AG09309 (cell line): ENCODE results near the gene EXD3.

Experiments used
- DNase-seq: peaks from one replicate; pipeline ENCODE4 v3.0.0-alpha.2; 2010; ENCODE audit warnings: low read depth
- H3K4me3 ChIP-seq: 2 replicates; pipeline ENCODE4 v1.5.1; 2011; ENCODE audit warnings: mild to moderate bottlenecking, low read depth, low read length, moderate library complexity; ENCODE audit not compliant: control insufficient read depth
- TF ChIP-seq, protein P1 (sequence below): IDR thresholded peaks from 2 replicates; pipeline ENCODE4 v1.5.1; 2011; ENCODE audit warnings: mild to moderate bottlenecking, low read depth, low read length, inconsistent platforms; ENCODE audit not compliant: insufficient read depth, control insufficient read depth; ENCODE audit errors: missing control alignments

EXD3 gene

DNA sequence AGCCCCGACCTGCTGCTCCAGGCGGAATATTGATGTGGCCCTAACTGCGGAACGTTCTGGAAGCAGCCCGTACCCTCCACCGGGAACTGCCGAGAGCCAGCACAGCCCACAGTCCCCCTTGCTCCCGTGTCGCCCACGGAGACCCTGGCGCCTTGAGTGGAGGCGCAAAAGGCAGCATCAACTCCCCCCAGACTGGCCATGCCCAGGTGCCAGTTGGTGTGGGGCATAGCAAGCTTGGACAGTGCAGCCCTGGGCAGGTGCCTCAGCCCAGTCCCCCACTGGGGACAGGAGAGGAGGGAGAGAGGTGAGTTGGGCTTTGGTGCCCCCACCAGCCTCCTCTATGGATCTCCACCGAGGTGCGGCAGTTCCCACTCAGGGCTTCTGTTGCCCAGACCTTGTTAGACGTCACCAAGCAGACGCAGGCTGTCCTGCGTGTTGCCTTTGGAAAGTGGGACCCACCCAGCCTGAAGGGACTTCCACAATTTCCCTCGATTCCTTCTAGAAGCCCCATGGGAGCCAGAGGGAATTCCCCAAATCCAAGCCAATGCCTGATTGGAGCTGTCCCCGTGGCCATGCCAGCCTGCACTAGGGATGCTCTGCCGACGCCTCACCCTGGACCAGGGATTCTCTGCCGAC lies 101.1 kb downstream of the EXD3 start:
- no peak for DNase-seq
- no peak overlapping the region for H3K4me3 ChIP-seq
- TF ChIP-seq, protein P1, sequence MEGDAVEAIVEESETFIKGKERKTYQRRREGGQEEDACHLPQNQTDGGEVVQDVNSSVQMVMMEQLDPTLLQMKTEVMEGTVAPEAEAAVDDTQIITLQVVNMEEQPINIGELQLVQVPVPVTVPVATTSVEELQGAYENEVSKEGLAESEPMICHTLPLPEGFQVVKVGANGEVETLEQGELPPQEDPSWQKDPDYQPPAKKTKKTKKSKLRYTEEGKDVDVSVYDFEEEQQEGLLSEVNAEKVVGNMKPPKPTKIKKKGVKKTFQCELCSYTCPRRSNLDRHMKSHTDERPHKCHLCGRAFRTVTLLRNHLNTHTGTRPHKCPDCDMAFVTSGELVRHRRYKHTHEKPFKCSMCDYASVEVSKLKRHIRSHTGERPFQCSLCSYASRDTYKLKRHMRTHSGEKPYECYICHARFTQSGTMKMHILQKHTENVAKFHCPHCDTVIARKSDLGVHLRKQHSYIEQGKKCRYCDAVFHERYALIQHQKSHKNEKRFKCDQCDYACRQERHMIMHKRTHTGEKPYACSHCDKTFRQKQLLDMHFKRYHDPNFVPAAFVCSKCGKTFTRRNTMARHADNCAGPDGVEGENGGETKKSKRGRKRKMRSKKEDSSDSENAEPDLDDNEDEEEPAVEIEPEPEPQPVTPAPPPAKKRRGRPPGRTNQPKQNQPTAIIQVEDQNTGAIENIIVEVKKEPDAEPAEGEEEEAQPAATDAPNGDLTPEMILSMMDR, result no peak

- TF ChIP-seq, protein P1, result no peak
- DNase-seq, result no peak
- H3K4me3 ChIP-seq, result no peak overlapping the region
Observed at GRCh38 chr9:137320555-137321384, 102.2 kb downstream of the EXD3 start.

- no peak overlapping the region for H3K4me3 ChIP-seq
- TF ChIP-seq, protein P1, result no peak
- DNase-seq, result no peak
Observed at GRCh38 chr9:137319739-137320551, 103.0 kb downstream of the EXD3 start.

- TF ChIP-seq, protein P1, result peak; percentile 70
- H3K4me3 ChIP-seq, result no peak overlapping the region; the same call in 1 of the 2 replicates
- DNase-seq, result no peak
Observed at GRCh38 chr9:137319011-137319738, 103.8 kb downstream of the EXD3 start.

DNA sequence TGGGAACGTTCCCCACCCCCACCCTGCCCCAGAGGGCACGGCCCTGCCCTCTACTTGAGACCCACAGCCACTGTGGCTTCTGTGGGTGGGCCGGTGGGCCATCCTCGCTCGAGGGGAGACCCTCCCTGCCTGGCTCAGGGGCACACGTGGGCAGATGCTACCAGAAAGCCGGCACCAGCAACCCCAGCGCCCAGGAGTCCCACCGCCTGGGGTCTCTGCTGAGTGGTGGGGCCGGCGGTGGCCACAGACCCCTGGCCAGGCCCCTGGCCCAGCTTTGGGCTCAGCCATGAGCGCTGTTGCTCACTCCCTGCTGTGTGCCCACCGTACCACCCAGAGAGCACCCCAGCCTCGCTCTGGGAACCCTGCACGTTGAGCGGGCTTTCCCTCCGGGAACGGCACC lies 104.4 kb downstream of the EXD3 start:
- no peak for DNase-seq
- no peak overlapping the region; the same call in 1 of the 2 replicates for H3K4me3 ChIP-seq
- TF ChIP-seq, protein P1, result no peak
